ENCODE measurements around the gene PRKAG2.
"Not testable (repeated sequence)": the region's sequence is repeated elsewhere in the genome, so short reads cannot be mapped to it uniquely, and the experiment has no call there.

PRKAG2 gene

DNA sequence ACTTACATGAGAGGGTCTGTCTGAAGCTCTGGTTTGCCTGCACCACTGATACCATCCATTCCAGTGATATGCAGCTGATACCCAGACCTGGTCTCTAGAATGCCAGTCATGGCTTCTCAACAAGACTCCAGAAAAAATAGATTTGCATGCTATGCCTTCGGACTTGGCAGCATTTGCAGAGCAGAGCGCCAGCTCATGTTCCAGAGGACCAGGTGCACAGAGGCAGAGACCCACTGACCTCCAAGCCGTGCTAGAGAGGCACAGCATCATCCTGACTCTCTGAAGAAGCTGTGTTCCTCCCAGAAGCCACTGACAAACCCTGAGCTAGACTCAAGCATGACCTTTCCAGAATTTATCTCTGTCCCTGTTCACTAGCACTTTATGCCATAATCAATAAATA lies 6.9 kb upstream of the PRKAG2 start:
- no peak for DNase-seq (ENCODE audit: low read depth)

DNA sequence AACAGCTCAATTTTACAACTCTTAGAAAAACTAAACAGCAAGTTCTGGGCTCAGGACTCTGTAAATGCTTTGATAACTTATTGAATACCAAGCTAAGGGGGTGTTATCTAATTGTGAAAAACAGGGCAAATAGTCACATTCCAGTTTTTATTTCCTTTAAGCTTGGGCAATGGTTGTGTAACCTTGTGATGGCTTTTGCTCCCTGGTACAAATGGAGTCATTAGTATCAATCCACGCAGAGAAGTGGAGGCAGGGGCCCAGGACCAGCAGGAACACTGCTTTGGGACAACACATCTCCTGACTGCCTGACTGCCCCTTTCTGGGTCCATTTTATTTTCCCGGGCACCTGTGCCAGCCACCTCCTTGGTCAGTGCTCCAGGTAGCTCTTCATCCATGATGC lies 5.8 kb upstream of the PRKAG2 start:
- DNase-seq (ENCODE audit: low read depth), result no peak

DNA sequence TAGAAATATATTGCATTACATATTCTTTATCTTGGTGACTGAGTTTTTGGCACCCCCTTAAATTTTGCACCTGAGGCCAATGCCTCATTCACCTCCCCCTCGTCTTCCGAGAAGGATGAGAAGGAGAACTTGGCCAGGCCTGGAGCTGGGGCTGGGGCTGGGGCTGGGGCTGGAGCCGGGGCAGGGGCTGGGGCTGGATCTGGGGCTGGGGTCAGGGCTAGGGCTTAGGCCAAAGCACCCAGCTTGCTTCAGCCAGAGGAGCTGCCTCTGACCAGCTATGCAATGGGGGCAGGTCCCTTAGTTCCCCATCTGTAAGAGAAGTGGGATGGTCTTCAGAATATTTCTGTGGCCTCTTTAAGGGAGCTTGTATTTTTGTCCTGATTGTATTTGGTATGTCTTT lies 3.8 kb upstream of the PRKAG2 start:
- no peak for DNase-seq (ENCODE audit: low read depth)

DNA sequence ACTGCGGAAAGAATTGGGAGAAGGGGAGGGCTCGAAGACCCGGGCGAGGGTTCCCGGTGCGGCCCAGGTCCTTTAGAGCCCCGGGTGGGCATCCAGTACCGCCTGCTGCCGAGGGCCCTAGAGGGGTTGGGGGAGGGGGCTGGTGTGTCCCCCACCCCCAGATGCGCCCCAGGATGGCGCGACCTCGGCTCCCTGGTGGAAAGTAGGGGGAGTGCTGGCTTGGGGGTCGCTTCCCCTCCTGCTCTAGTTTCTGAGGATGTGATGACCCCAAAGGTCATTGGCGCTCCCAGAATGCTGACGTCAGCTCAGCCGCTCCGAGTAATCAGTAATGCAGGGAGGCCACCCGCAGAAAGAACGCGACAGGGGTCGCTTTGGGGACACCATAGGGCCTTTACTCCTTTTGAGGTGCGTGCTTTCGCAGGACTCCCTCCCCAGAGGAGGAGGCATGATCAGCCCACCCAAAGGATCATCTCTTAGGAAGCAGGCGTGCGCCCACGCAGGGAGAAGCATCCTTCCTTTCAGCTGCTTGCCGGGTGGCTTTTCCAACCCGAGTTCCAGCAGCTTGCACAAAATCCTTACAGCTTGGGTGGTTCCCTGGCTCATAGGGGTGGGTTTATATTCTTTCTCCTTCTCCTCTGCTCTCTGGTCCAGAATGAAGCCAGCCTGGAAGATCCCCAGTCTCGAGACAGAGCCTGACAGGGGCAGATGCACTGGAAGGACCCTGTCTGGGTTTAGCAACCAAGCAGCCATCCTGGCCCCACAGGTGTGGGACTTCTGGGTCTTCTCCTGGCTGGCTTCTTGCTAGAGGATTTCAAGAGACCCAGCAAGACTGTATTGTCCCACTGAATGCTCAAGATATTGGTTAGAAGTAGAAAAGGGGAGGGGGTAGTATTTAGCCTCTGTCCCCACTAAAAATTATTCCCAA lies 1.3 kb upstream of the PRKAG2 start:
- no peak for DNase-seq (ENCODE audit: low read depth)

DNA sequence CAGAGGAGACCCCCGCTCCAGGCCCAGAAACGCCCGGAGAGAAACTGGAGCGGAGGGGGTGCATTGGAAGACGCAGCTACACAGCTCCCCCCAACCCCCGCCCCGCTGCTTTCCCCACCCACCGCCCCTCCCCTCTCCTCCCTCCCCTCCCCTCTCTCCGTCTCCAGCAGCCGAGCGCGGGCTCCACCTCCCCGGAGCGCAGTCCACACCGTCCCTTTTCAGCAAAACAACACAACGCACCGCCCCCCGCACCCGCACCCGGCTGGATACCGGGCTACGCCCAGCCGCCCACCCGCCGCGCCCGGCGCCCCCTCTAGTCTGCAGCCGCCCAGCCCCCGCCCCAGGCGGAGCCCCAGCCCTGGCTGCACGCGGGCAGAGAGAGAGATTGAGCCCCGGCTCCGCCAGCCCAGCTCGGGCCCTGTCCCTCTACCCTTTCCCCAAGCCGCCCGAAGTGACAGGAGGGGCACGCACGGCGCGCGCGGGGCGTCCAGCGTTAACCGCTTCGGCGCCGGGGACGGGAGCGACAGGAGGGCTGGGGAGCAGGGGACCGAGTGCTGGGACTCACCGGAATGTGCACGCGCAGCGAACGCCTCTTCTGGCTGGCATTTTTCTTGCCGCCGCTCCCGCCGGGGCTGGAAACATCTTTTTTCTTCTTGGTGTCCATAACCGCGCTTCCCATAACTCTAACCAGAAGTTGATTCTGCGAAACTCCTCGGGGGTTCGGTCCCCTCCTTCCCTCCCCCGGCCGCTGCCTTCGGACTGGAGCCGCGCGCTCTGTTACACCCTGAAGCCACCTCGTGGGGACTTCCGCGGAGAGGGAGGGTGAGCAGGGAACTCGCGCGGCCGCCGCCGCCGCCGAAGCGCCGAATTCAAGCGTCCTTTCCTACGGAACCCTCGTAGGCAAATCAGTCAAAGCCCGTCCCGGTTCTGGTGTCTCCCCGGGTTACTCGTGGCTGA lies 695 bp downstream of the PRKAG2 start:
- DNase-seq (ENCODE audit: low read depth), result peak; percentile 30

DNA sequence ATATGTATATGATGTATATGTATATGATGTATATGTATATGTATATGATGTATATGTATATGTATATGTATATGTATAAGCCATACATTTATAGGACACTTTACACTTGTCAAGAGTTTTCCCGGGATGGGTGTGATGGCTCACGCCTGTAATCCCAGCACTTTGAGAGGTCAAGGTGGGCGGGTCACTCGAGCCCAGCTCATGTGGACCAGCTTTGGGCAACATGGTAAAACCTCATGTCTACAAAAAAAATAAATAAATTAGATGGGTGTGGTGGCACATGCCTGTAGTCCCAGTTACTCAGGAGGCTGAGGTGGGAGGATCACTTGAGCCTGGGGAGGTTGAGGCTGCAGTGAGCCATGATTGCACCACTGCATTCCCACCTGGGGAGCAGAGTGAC lies 2.4 kb downstream of the PRKAG2 start:
- DNase-seq (ENCODE audit: low read depth), result not testable (repeated sequence)

DNA sequence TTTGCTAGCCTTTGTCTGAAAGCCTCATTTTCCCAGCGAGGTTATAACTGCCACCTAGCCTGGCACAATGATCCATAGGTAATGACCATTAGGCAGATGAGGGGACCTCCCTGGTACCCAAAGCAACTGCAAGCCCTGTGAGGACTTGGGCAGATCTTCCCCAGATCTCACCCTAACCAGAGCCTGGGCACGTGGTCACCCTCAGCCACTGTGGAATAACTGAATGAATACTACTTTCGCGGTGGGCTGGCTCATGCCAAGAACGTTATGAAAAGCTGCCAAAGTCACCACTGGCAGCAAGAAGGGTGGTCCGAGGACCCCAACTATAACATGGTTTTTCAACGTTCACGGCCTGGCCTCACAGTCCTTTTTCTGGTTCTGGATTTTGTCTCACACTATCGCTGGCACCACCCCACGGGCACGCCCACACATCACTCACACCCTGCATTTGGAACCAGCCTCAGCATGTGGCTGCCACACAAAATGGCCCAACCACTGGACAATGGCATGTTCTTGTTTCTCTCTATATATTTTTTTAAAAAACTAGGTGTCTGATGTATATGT lies 3.4 kb downstream of the PRKAG2 start:
- no peak for DNase-seq (ENCODE audit: low read depth)

DNA sequence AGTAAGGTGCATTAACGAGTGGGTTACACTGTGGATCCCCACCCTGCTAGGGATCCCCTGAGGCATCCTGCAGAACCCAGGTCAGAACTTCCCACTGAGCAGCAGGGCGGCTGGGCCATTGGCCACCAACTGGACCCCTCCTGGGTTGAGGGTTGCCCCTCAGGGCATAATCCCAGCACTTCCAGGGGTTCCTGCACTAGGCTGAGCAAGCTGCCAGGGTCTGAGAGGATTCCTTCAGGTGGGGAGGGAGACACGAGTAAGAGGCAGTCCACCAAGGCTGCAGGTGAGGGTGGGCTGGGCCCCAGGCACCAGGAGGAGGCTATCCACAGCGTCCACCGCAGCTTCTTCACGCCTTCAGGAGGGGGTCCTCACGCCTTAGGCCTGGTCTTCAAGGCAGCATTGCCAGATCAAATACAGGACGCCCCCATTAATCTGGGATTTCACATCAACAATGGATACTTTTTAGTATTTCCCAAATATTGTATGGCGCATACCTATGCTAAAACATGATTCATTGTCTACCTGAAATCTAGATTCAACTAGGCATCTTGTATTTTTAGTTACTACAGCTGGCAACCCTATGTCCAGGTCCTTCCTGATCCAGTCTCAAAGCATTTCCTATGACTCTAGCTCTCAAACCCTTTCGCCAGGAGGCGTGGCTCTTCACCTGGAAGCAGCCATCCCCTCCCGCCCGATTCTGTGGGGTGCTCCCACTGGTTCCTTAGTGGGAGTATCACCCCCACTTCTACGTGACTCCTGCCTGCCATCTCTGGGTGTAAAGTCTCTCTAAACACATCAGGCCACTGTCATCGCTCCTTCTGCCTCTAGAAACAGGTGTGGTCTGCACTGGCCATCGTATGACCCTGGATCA lies 4.1 kb downstream of the PRKAG2 start:
- no peak for DNase-seq (ENCODE audit: low read depth)

DNA sequence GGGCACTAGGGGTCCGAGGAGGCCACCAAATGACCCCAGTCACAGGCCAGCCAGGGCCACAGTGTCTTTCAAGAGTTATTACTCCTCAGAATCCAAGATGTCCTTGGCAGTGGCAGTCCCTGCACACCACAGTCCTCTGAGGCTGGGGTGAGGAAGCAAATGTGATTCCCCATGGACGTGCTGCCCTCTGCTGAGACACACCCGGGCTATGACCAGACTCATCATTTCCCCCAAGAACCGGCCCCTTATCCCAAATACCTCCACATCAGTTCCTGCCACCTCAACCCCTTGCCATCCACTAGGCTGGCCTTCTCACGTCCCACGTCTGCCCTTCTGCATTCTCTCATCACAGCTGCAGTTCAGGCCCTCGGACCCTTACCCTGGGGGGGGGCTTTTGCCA lies 5.0 kb downstream of the PRKAG2 start:
- DNase-seq (ENCODE audit: low read depth), result no peak

DNA sequence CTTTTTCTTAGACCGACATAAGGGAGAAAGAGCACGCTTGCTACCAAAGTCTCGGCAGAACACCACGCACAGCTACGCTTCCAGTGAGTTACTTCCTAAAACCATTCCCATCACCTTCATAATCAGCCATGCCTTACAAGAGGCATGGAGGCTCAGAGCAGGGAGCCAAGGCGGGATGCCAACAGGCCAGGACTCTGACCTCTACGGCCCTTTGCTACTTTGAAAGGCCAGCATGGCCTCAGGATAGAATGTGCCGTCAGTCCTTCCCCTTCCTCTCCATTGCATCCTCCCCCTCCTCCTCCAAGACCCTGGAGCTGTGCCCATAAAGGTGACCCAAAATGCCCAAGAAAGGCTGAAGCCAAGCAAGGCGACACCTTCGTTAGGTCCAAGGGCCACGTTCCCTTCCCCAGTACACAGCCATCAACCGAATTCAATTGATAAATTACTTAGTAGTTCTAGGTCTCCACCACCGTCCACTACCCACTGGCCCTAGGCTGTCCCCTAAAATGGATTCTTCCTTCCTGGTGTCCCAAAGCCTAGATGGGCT lies 5.7 kb downstream of the PRKAG2 start:
- DNase-seq (ENCODE audit: low read depth), result no peak

DNA sequence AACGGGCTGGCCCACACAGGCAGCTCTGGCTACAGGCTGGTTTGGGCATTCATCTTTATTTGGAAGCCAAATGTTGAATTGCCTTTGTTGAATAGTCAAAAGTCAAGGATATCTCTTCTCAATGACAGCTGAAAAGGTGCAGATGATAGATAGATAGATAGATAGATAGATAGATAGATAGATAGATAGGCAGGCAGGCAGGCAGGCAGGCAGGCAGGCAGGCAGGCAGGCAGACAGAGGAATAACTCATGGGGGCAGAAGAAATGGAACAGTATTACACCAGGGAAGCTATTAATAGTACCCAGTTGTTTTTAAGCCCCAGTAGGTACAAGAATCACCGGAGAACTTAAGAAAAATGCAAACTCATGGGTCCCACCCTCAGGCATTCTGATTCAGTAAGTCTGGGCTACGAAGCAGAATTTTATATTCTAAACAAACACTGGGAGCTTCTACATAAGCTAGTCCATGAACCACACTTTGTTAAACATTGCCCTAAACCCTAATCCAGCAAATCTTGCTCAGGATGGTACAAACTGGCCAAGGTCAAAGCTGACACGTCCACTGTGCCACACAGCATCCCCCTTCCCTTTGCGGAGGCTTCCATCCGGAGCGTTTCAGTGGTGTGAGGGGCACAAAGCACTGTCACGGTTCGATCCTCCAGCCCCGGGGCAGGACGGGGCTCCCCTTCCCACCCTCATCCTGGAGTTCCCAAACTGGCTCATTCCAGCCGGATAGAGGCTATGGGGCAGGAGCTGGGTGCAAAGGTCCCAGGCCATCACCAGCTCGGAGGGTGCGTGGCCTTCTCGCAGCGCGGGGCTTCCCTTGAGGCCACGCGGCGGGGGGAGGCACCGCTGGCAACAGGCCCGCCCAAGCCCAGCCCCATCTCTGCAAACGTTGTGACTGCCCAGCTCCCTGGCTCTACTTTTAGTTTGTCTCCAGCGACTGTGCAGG lies 6.7 kb downstream of the PRKAG2 start:
- DNase-seq (ENCODE audit: low read depth), result no peak

DNA sequence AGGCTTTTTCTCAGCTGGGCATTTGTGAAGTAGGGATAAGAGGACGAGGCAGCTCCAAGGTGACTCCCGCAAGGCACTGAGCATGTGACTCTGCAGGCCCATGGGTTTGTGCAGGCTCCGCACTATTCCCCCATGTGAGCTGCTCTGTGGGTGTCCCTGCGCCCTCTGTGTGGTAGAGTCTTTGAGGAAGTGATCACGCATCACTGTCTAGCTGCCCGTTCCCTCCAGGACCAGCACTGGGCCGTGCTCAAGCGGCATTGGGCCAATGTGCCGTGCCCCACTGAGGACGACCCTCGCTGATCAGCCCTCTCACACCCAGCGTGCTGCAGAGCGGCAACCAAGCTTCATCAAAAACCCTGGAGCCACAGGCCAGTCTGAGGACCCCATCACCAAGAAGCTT lies 7.5 kb downstream of the PRKAG2 start:
- no peak for DNase-seq (ENCODE audit: low read depth)

DNA sequence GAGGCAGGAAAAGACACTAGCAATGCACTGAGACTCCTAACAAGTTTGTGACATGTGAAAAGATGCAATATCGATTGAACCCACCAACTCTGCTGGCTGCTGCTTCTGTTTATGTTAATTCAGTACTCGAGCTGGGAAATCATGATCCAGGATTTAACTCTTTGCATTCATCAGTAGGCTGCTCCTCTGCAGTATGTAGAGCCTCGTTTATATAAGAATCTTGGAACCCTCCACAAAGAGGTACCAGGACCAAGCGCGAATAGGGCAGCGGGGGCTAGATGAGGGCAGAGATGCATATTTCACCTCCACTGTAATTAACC lies 7.8 kb downstream of the PRKAG2 start:
- no peak for DNase-seq (ENCODE audit: low read depth)

DNA sequence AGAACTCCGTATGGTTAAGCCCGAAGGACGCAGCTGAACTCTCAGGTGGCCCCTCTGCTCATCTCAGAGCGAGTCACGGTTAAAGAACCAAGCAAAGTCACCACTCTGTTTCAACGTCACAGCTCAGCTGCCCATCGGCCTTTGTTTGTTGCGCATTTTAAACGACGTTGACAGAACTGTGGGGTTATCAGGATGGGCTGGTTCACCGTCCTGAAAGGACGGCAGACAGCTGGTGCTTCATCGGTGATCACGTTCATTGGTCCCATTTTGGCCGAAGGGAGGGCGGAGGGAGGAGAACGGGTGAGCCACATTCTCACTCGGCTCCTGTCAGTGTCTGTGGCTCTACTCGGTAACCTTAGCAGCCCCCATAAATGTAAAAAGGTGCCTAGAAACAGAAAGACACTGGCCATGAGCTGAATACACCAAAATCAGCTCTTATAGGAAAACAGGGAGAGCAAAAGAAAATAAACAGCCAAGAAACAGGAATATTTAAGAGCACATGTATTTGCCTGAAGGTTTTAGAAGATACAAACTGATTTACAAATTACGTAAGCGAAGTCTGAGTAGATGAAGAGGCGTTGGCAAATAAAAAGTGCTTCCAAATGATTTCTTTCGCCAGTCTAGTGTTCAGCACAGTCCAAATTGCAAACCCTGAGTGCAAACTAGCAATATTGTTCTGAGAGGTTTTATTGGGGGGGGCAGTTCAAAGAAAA lies 8.4 kb downstream of the PRKAG2 start:
- no peak for DNase-seq (ENCODE audit: low read depth)

DNA sequence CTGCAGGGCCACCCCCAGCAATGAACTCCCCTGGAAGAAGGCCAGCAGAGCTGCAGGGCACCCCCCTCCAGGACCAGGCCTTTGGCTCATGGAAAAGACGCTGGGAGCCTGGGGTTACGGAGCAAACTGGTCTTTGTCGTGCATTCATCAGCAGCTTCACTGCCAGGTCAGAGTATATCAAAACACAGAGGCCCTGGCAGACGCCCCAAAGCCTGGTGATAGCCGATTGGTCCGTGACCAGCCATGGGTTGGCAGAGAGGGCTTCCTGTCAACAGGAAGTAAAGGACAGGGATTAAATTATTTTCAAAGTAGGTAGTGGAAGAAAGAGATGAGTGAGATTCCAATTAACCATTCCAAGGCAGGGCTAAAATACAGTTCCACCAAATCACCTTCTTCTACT lies 9.0 kb downstream of the PRKAG2 start:
- no peak for DNase-seq (ENCODE audit: low read depth)

DNA sequence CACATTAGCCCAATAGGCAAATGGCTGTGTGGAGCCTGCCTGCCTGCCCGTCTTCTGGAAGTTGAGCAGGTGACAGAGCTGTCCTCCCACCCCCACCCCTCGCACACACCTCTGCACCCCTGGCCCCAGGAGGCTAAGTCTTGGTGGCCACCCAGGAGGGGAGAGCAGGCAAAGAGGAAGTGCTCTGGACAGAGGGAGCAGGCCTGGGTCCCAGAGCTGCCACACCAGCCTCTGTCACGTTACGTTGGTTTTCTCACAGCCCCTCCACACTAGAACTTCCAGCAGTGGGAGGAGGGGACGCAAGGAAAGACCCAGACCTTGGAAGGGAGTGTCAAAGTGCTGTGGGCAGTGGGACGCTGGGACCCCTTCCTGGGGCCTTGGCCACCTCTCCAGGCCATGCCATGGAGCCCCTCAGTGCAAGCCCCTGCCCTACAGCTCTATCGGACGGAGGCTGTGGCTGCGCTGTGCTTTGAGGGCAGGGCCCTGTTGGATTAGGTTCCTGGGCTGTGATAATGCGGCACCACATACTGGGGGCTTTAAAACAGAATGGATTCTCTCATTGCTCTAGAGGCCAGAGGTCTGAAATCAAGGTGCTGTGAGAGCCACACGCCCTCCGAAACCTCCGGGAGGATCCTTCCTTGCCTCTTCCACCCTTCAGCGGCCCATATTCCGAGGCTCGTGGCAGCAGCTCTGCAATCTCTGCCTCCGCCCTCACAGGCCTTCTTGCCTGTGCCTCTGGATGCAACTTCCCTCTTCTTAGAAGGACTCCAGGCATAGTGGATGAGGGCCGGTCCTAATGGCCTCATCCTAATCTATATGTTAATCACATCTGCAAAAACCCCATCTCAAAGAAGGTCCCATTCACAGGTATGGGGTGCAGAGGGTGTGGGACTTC lies 9.9 kb downstream of the PRKAG2 start:
- DNase-seq (ENCODE audit: low read depth), result no peak

DNA sequence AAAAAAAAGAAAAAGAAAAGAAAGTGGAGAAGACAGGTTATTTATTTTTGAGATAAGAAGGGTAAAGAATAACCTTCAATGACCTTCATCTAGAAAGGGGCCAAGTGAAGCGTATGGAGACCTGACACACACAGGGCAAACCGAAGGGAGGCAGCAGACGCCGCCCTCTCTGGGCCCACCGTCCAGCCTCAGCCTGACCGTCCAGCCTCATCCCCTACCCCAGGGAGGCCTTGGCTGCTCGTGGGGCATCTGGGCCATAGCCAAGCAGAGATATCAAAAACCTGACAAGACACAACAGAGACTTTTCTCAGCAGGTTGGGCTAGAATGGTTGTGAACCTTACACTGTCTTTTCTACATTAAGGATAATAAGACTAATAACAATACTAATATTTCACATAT lies 10.9 kb downstream of the PRKAG2 start:
- DNase-seq (ENCODE audit: low read depth), result no peak

DNA sequence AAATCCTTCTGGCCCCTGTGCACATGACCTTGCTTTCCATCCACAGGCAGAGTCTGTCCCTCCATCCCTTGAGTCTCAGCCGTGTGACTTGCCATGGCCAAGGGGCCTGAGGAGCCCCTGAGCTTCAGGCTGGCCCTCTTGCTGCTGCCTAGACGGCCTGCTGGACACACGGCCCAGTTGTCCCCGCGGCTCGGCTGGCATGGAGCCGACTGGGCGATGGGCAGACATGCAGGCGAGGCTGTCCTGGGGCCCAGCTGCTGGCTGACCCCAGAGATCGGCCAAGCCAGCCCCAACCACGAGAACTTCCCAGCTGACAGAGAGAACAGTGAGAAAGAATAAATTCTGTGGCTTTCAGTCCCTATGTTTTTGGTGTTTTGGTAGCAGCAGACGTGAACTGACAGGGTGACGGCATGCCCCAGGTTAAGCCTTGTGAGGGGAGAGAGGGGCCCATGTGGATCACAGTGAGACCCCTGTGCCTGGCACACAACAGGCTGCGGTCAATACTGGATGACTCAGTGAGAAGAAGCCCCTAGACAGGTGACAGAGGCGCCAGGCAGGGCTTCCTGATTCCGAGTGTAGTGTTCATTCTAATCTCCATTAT lies 11.7 kb downstream of the PRKAG2 start:
- no peak for DNase-seq (ENCODE audit: low read depth)
